Right ventricle myocardium inferior (tissue), 1 donor: ENCODE data around the gene NTRK3. TPM values are rescaled to one million over a fixed set of nuclear protein-coding genes. Genes with fewer than 3 reads are reported as not detected.

Source experiments
- ATAC-seq: fragments of 200-7000 bp; cut with Tn5 transposase; one replicate; pipeline ENCODE4 v1.9.1; 2020; ENCODE audit warnings: mild to moderate bottlenecking, moderate library complexity
- DNase-seq: peaks from one replicate; pipeline ENCODE4 v3.0.0; 2021; ENCODE audit errors: missing footprints
- intact Hi-C: fragments of 100-400 bp; cut with DNase I; formaldehyde crosslinking; loops from one replicate; pipeline ENCODE4 v1.11.0; 2022
- total RNA-seq: library from RNA; stranded (reverse); fragmentation: NEBNext Ultra II Directional; extraction: Animal tissue kit (Norgen Biotek cat#: 25700); gene quantifications from one replicate; pipeline ENCODE4 v1.2.1, GENCODE V29; 2021
- donor health status: DM: no; HTN: yes; CAD: no; lungs with severe emphysema.

Gene NTRK3
- total RNA-seq, 1 donor from 2014 or later, result 5.1 TPM

- DNase-seq, result no peak
- ATAC-seq, result no peak
- intact Hi-C loops, result loop anchor here (5.0 kb wide), 1 partner anchor 188 kb away; no protein-coding TSS in a partner anchor
Observed at GRCh38 chr15:88264622-88265021, 8.1 kb upstream of the NTRK3 start.

- DNase-seq, result no peak
- ATAC-seq, result no peak
- intact Hi-C loops, result loop anchor here (5.0 kb wide), 1 partner anchor 190 kb away; no protein-coding TSS in a partner anchor
Observed at GRCh38 chr15:88262064-88262463, 5.5 kb upstream of the NTRK3 start.

GRCh38 chr15:88258093-88258641 is 1.6 kb upstream of the NTRK3 start:
- ATAC-seq, result no peak
- intact Hi-C loops, result no loop called here
- DNase-seq, result no peak

- ATAC-seq (no peak), DNase-seq (no peak)
- intact Hi-C loops, result no loop called here
Observed at GRCh38 chr15:88257311-88258092, 963 bp upstream of the NTRK3 start.

- ATAC-seq, result peak; percentile 47
- no peak for DNase-seq
- intact Hi-C loops, result no loop called here
Observed at GRCh38 chr15:88255484-88256278, 858 bp downstream of the NTRK3 start.

- no peak for ATAC-seq
- DNase-seq, result no peak
- intact Hi-C loops, result no loop called here
Observed at GRCh38 chr15:88255087-88255483, 1.5 kb downstream of the NTRK3 start.

GRCh38 chr15:88252441-88252840 is 4.1 kb downstream of the NTRK3 start:
- intact Hi-C loops, result no loop called here
- DNase-seq (no peak), ATAC-seq (no peak)

GRCh38 chr15:88250826-88251225 is 5.7 kb downstream of the NTRK3 start:
- no peak for ATAC-seq
- intact Hi-C loops, result no loop called here
- DNase-seq, result no peak

GRCh38 chr15:88249220-88249619 is 7.3 kb downstream of the NTRK3 start:
- no peak for ATAC-seq
- intact Hi-C loops, result loop anchor here (5.0 to 10.0 kb wide), 3 partner anchors 374 to 1334 kb away; no protein-coding TSS in a partner anchor
- no peak for DNase-seq

GRCh38 chr15:88247914-88248313 is 8.6 kb downstream of the NTRK3 start:
- DNase-seq (no peak), ATAC-seq (peak; percentile 61)
- intact Hi-C loops, result loop anchor here (5.0 to 10.0 kb wide), 3 partner anchors 373 to 1333 kb away; no protein-coding TSS in a partner anchor

GRCh38 chr15:88246666-88247446 is 9.7 kb downstream of the NTRK3 start:
- ATAC-seq (peak; percentile 84), DNase-seq (peak; percentile 89)
- intact Hi-C loops, result loop anchor here (5.0 to 10.0 kb wide), 3 partner anchors 372 to 1332 kb away; no protein-coding TSS in a partner anchor

GRCh38 chr15:88246081-88246480 is 10.5 kb downstream of the NTRK3 start:
- no peak for ATAC-seq
- DNase-seq, result peak; percentile 51
- intact Hi-C loops, result loop anchor here (5.0 to 10.0 kb wide), 3 partner anchors 371 to 1331 kb away; no protein-coding TSS in a partner anchor

- no peak for DNase-seq
- no peak for ATAC-seq
- intact Hi-C loops, result loop anchor here (10.0 kb wide), 2 partner anchors 369 to 1329 kb away; no protein-coding TSS in a partner anchor
Observed at GRCh38 chr15:88243895-88244787, 12.4 kb downstream of the NTRK3 start.

GRCh38 chr15:88242586-88243555 is 13.7 kb downstream of the NTRK3 start:
- DNase-seq, result no peak
- intact Hi-C loops, result loop anchor here (10.0 kb wide), 2 partner anchors 368 to 1328 kb away; no protein-coding TSS in a partner anchor
- no peak for ATAC-seq

GRCh38 chr15:88241461-88241860 is 15.1 kb downstream of the NTRK3 start:
- intact Hi-C loops, result loop anchor here (10.0 kb wide), 2 partner anchors 367 to 1327 kb away; no protein-coding TSS in a partner anchor
- DNase-seq (no peak), ATAC-seq (no peak)

GRCh38 chr15:88241060-88241459 is 15.5 kb downstream of the NTRK3 start:
- ATAC-seq, result no peak
- intact Hi-C loops, result loop anchor here (10.0 kb wide), 2 partner anchors 366 to 1326 kb away; no protein-coding TSS in a partner anchor
- no peak for DNase-seq
